ENCODE data around the gene BRCA1. TPM values are rescaled to one million over a fixed set of nuclear protein-coding genes. Genes with fewer than 3 reads are reported as not detected.

Gene BRCA1
- polyA plus RNA-seq, 2 of the 4 experiments (the other 2 are of a cell fraction): 41.0 to 71.8 TPM

DNA sequence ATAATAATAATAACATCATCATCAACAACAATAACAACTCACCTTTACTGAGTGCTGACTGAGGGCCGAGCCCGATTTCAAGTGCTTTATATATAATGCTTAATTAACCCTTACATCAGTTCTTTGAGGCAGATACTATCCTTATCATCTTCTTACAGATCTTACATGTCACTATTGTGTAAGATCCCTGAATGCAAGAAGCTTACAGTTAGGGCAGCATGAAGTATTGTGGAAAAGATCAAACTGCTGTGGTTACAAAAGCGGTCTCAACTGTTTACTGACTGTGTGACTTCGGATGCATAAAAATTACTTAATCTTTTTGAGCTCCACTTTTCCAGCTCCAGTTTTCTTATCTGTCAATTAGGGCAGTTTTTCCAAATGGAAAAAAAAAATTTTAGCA is 106.2 kb downstream of the BRCA1 start:
- CTCF ChIA-PET: interaction anchor here (0.5 to 3.1 kb wide), 4 partner anchors 8 to 164 kb away, joined by 3 to 11 read pairs (median 4); partner anchors contain the start of gene RPL27
- no peak for DNase-seq (ENCODE audit: low read depth in 1 of 2, low spot score in 1 of 2)
- peak; percentile 73 for FAIRE-seq
- Histone ChIP-seq H3K4me2 (peak overlapping the region; percentile 98), H3K4me1 (peaks cover 29% of the 10 kb centered on the region), H3K9me3 (no peaks in the 10 kb centered on the region), H3K4me3 (no peak overlapping the region), H3K27ac (no peak overlapping the region; a peak in 1 of 6 replicates)
- 63% methylated on average over 4 of the region's 4 CpGs for WGBS (ENCODE audit: missing lambda C conversion rate)
- ATAC-seq: no peak
- POLR2A ChIA-PET: interaction anchor here (6.0 kb wide), 1 partner anchor 21 kb away, joined by 40 read pairs; the partner anchor contains the start of gene RPL27
- TF ChIP-seq, protein P1, sequence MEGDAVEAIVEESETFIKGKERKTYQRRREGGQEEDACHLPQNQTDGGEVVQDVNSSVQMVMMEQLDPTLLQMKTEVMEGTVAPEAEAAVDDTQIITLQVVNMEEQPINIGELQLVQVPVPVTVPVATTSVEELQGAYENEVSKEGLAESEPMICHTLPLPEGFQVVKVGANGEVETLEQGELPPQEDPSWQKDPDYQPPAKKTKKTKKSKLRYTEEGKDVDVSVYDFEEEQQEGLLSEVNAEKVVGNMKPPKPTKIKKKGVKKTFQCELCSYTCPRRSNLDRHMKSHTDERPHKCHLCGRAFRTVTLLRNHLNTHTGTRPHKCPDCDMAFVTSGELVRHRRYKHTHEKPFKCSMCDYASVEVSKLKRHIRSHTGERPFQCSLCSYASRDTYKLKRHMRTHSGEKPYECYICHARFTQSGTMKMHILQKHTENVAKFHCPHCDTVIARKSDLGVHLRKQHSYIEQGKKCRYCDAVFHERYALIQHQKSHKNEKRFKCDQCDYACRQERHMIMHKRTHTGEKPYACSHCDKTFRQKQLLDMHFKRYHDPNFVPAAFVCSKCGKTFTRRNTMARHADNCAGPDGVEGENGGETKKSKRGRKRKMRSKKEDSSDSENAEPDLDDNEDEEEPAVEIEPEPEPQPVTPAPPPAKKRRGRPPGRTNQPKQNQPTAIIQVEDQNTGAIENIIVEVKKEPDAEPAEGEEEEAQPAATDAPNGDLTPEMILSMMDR (IDR thresholded peaks at IDR 0.05): no peak
- TF ChIP-seq CBX2 (IDR thresholded peaks at IDR 0.05; ENCODE audit: borderline replicate concordance, low read depth): no peak
- no peak for TF ChIP-seq ZFP36 (IDR thresholded peaks at IDR 0.05; ENCODE audit: borderline replicate concordance, partially characterized antibody)

DNA sequence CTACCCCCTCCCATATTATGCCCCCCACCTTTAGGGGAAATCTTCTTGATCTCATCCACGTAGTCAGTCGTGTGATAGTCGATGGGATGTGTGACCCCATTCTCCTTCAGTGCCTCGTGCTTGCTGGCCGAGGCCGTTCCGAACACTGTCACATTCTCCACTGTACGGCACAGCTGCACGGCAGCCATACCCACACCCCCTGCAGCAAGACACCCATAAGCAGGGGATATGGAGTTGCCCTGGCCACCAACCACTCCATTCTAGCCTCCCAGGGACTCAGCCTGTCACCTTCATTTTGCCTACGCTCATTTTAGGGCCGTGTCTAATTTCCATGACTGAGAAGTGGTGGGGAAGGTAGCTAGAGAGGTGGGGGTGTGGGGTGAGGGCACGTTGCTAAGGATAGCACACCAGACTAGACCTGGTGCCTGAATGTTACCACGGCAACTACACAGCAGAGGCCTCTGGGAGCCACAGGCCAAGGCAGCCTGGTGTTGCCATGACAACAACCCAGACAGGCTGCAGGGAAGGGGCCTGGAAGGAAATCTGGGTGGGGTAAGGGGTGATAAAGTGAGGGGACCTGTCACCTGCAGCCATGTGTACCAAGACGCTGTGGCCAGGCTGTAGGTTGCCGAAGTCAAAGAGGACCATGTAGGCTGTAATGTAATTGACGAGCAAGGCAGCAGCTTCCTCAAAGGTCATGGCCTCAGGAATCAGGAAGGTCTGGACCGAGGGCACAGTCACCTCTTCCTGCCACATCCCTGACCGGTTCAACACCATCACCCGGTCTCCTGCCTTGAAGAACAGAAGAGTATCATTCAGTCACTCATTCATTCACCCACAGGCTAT is 106.9 kb downstream of the BRCA1 start:
- ATAC-seq (no peak), FAIRE-seq (no peak), DNase-seq (ENCODE audit: low read depth in 1 of 2, low spot score in 1 of 2) (peak in 1 of 2 experiments; percentile 65)
- 88% methylated on average over 17 of the region's 19 CpGs for WGBS (ENCODE audit: missing lambda C conversion rate)
- H3K9me3 ChIP-seq: no peaks in the 10 kb centered on the region
- POLR2A ChIA-PET: interaction anchor here (6.0 kb wide), 1 partner anchor 20 kb away, joined by 40 read pairs; the partner anchor contains the start of gene RPL27
- peaks cover 29% of the 10 kb centered on the region for H3K4me1 ChIP-seq
- no peak overlapping the region for H3K27ac ChIP-seq
- TF ChIP-seq PHF8 (IDR thresholded peaks at IDR 0.05; ENCODE audit: borderline replicate concordance, low read depth): no peak
- TF ChIP-seq FOSL2 (IDR thresholded peaks at IDR 0.05): no peak
- no peak for TF ChIP-seq FOSL2 (CRISPR knock-in tag; IDR thresholded peaks at IDR 0.05)
- CTCF ChIA-PET: interaction anchor here (0.5 to 3.1 kb wide), 6 partner anchors 8 to 292 kb away, joined by 3 to 11 read pairs (median 4); partner anchors contain the start of genes IFI35 and RPL27
- H3K4me2 ChIP-seq: no peak overlapping the region; the same call in 2 of the 3 replicates
- H3K4me3 ChIP-seq: no peak overlapping the region

DNA sequence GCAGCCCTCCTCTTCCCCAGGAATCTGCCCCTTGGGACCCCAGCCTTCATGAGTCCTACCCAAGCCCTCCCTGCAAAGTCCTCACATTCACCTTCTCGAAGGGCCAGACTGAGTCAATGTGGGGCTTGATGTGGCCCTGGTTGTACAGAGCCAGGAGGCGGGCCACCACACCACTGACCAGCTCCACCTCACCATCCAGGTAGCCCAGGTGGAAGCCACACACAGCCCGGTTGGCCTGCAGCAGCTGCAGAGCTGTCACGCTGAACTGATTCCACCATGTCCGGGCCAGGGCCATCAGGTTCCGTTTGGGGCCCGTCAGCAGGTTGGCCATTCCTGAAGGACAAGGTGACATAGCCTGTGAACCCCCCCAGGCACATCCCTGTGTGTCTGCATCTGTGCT is 108.9 kb downstream of the BRCA1 start:
- no peak for DNase-seq (ENCODE audit: low read depth in 1 of 2, low spot score in 1 of 2)
- H3K4me3 ChIP-seq: no peak overlapping the region
- 96% methylated on average over 4 of the region's 7 CpGs for WGBS (ENCODE audit: missing lambda C conversion rate)
- no peak for FAIRE-seq
- no peak for ATAC-seq
- no peaks in the 10 kb centered on the region for H3K9me3 ChIP-seq
- H3K4me2 ChIP-seq: no peak overlapping the region
- H3K4me1 ChIP-seq: peaks cover 24% of the 10 kb centered on the region
- ChIA-PET POLR2A (no interaction called here), CTCF (interaction anchor here (0.5 kb wide), 1 partner anchor 31 kb away, joined by 4 read pairs; no protein-coding TSS in a partner anchor)
- H3K27ac ChIP-seq: no peak overlapping the region
- TF ChIP-seq BHLHE40 (IDR thresholded peaks at IDR 0.05; ENCODE audit: low read depth, low read length) (no peak), RNF2 (IDR thresholded peaks at IDR 0.05; ENCODE audit: borderline replicate concordance, low read depth) (no peak), CHD2 (IDR thresholded peaks at IDR 0.05; ENCODE audit: low read length, partially characterized antibody) (no peak), FOSB (CRISPR knock-in tag; IDR thresholded peaks at IDR 0.05) (no peak), CEBPB (IDR thresholded peaks at IDR 0.05) (no peak), HEYL (CRISPR knock-in tag; IDR thresholded peaks at IDR 0.05) (no peak), POLR2A (IDR thresholded peaks at IDR 0.05; ENCODE audit: low read length) (no peak), KDM1A (IDR thresholded peaks at IDR 0.05; ENCODE audit: low read depth) (no peak), ZNF302 (CRISPR knock-in tag; IDR thresholded peaks at IDR 0.05) (no peak)
- TF ChIP-seq, protein P2, sequence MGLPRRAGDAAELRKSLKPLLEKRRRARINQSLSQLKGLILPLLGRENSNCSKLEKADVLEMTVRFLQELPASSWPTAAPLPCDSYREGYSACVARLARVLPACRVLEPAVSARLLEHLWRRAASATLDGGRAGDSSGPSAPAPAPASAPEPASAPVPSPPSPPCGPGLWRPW (IDR thresholded peaks at IDR 0.05): no peak

DNA sequence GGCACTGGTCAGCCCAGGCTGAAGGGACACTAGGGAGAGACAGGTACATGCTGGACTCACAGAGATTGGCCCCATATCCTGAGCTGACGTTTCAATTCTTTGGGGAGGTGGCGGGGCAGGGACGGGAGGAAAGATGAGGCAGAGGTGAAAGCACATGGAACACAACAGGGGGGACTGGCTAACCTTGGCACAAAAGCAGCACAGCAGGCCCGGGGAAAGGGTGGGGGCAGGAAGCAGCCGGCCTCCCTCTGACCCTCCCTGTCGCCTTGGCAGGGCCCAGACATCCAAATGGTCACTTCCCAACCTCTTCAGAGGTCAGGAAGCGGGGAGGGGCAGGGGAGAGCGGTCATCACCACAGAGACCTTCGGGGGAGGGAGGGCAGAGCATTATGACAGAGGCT is 109.6 kb downstream of the BRCA1 start:
- no peak for ATAC-seq
- DNase-seq (ENCODE audit: low read depth in 1 of 2, low spot score in 1 of 2): no peak
- no peaks in the 10 kb centered on the region for H3K9me3 ChIP-seq
- CTCF ChIA-PET: interaction anchor here (0.5 to 1.6 kb wide), 2 partner anchors 9 to 30 kb away, joined by 4 to 7 read pairs; no protein-coding TSS in a partner anchor
- WGBS (ENCODE audit: missing lambda C conversion rate): 80% methylated on average over 9 of the region's 9 CpGs
- peaks cover 24% of the 10 kb centered on the region for H3K4me1 ChIP-seq
- no peak overlapping the region for H3K4me3 ChIP-seq
- no peak overlapping the region for H3K4me2 ChIP-seq
- no peak for FAIRE-seq
- POLR2A ChIA-PET: interaction anchor here (1.2 kb wide), 1 partner anchor 300 kb away, joined by 3 read pairs; no protein-coding TSS in a partner anchor
- no peak overlapping the region for H3K27ac ChIP-seq
- TF ChIP-seq TP53 (CRISPR knock-in tag; IDR thresholded peaks at IDR 0.05): no peak
- TF ChIP-seq, protein P3, sequence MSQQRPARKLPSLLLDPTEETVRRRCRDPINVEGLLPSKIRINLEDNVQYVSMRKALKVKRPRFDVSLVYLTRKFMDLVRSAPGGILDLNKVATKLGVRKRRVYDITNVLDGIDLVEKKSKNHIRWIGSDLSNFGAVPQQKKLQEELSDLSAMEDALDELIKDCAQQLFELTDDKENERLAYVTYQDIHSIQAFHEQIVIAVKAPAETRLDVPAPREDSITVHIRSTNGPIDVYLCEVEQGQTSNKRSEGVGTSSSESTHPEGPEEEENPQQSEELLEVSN (IDR thresholded peaks at IDR 0.05; ENCODE audit: borderline replicate concordance, low read depth): no peak
- TF ChIP-seq MYC (IDR thresholded peaks at IDR 0.05; ENCODE audit: borderline replicate concordance, low read length): no peak
- no peak for TF ChIP-seq RARB (CRISPR knock-in tag; IDR thresholded peaks at IDR 0.05)
- TF ChIP-seq, protein P4, sequence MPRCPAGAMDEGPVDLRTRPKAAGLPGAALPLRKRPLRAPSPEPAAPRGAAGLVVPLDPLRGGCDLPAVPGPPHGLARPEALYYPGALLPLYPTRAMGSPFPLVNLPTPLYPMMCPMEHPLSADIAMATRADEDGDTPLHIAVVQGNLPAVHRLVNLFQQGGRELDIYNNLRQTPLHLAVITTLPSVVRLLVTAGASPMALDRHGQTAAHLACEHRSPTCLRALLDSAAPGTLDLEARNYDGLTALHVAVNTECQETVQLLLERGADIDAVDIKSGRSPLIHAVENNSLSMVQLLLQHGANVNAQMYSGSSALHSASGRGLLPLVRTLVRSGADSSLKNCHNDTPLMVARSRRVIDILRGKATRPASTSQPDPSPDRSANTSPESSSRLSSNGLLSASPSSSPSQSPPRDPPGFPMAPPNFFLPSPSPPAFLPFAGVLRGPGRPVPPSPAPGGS (IDR thresholded peaks at IDR 0.05): no peak
- TF ChIP-seq RFX5 (IDR thresholded peaks at IDR 0.05): no peak
- no peak for TF ChIP-seq HEYL (CRISPR knock-in tag; IDR thresholded peaks at IDR 0.05)
- no peak for TF ChIP-seq EP300 (IDR thresholded peaks at IDR 0.05)
